HG03064 (cell line): ENCODE results near the gene DENND2A.
"Not testable (repeated sequence)": the region's sequence is repeated elsewhere in the genome, so short reads cannot be mapped to it uniquely, and the experiment has no call there.

Source experiments
- ATAC-seq: cut with Tn5 transposase; IDR thresholded peaks from one replicate; pipeline ENCODE4 v1.9.1; 2021; ENCODE audit warnings: low read depth; ENCODE audit not compliant: unreplicated experiment

DENND2A gene

GRCh38 chr7:140594131-140594691 is 46.4 kb downstream of the DENND2A start:
- ATAC-seq, result no peak

GRCh38 chr7:140593672-140593982 is 47.0 kb downstream of the DENND2A start:
- no peak for ATAC-seq

GRCh38 chr7:140592964-140593671 is 47.5 kb downstream of the DENND2A start:
- ATAC-seq, result no peak

GRCh38 chr7:140591180-140591902 is 49.3 kb downstream of the DENND2A start:
- no peak for ATAC-seq

GRCh38 chr7:140587243-140587642 is 53.4 kb downstream of the DENND2A start:
- ATAC-seq, result no peak

GRCh38 chr7:140586516-140586915 is 54.1 kb downstream of the DENND2A start:
- no peak for ATAC-seq

- no peak for ATAC-seq
Observed at GRCh38 chr7:140585333-140585732, 55.3 kb downstream of the DENND2A start.

- no peak for ATAC-seq
Observed at GRCh38 chr7:140584195-140584851, 56.3 kb downstream of the DENND2A start.

- ATAC-seq, result no peak
Observed at GRCh38 chr7:140581411-140581810, 59.2 kb downstream of the DENND2A start.

GRCh38 chr7:140577651-140578050 is 63.0 kb downstream of the DENND2A start:
- ATAC-seq, result no peak

- no peak for ATAC-seq
Observed at GRCh38 chr7:140576589-140576988, 64.0 kb downstream of the DENND2A start.

GRCh38 chr7:140571538-140572122 is 69.0 kb downstream of the DENND2A start:
- ATAC-seq, result no peak

GRCh38 chr7:140570120-140570519 is 70.5 kb downstream of the DENND2A start:
- ATAC-seq, result no peak

- no peak for ATAC-seq
Observed at GRCh38 chr7:140568021-140568813, 72.4 kb downstream of the DENND2A start.

- ATAC-seq, result not testable (repeated sequence)
Observed at GRCh38 chr7:140566186-140566585, 74.4 kb downstream of the DENND2A start.

- not testable (repeated sequence) for ATAC-seq
Observed at GRCh38 chr7:140565761-140566160, 74.9 kb downstream of the DENND2A start.

GRCh38 chr7:140564643-140565042 is 76.0 kb downstream of the DENND2A start:
- no peak for ATAC-seq

GRCh38 chr7:140562926-140563481 is 77.6 kb downstream of the DENND2A start:
- ATAC-seq, result no peak

- no peak for ATAC-seq
Observed at GRCh38 chr7:140559410-140559809, 81.2 kb downstream of the DENND2A start.
